Measurements from ENCODE around the gene SUCO.

GRCh38 chr1:172517545-172517944 lies 15.4 kb upstream of the SUCO start:
- TF ChIP-seq YY1 (IDR thresholded peaks at IDR 0.05; ENCODE audit: insufficient read depth, insufficient read length) (no peak), ZNF274 (IDR thresholded peaks at IDR 0.05; ENCODE audit: low read depth, low read length) (no peak), SUZ12 (IDR thresholded peaks at IDR 0.05; ENCODE audit: extremely low read depth, insufficient read depth, insufficient read length) (no peak)
